Kidney (tissue), 14 donors: ENCODE data around the gene DUSP23. TPM values are rescaled to one million over a fixed set of nuclear protein-coding genes. Genes with fewer than 3 reads are reported as not detected.

Experiments
- DNase-seq, 5 donors: peaks; one replicate each; pipeline ENCODE4 v3.0.0-alpha.2; 2013 to 2020
- FAIRE-seq: peaks from 2 replicates; lab custom pipeline; 2012; peaks lifted over from hg19 to GRCh38; lab: Jason Lieb, UNC
- H3K27ac ChIP-seq, 2 donors: one replicate each; pipeline ENCODE4 v1.7.0; 2013; ENCODE audit warnings: low read depth in 2 of 2, low read length in 2 of 2, inconsistent platforms in 1 of 2
- H3K27me3 ChIP-seq: one replicate; pipeline ENCODE4 v1.7.1; 2013; ENCODE audit warnings: low read length, inconsistent platforms; ENCODE audit not compliant: control insufficient read depth, insufficient read depth
- H3K36me3 ChIP-seq, 3 donors: one replicate each; pipeline versions ENCODE4 v1.7.0 to v1.7.1; 2013; ENCODE audit warnings: low read length in 3 of 3, control low read depth in 1 of 3, inconsistent platforms in 1 of 3; ENCODE audit not compliant: insufficient read depth in 3 of 3, control insufficient read depth in 2 of 3
- H3K4me1 ChIP-seq, 3 donors: one replicate each; pipeline versions ENCODE4 v1.7.0 to v1.7.1; 2013; ENCODE audit warnings: low read length in 3 of 3, inconsistent platforms in 1 of 3, low read depth in 1 of 3; ENCODE audit not compliant: control insufficient read depth in 2 of 3, insufficient read depth in 2 of 3
- H3K4me3 ChIP-seq, 3 donors: one replicate each; pipeline versions ENCODE4 v1.7.0 to v1.8.1; 2013; ENCODE audit warnings: low read length in 3 of 3, control low read depth in 1 of 3, inconsistent platforms in 1 of 3
- H3K9ac ChIP-seq, 3 donors: one replicate each; pipeline versions ENCODE4 v1.7.0 to v1.7.1; 2013; ENCODE audit warnings: low read length in 3 of 3, control low read depth in 1 of 3, inconsistent platforms in 1 of 3
- H3K9me3 ChIP-seq, 3 donors: one replicate each; pipeline versions ENCODE4 v1.7.0 to v1.7.1; 2013; ENCODE audit warnings: low read length in 3 of 3, control low read depth in 1 of 3, inconsistent platforms in 1 of 3; ENCODE audit not compliant: control insufficient read depth in 2 of 3, insufficient read depth in 1 of 3
- intact Hi-C: fragments of 100-400 bp; cut with DNase I; formaldehyde crosslinking; loops from one replicate; pipeline ENCODE4 v1.11.1; 2022
- polyA plus RNA-seq: library from polyadenylated mRNA; stranded (reverse); fragments of 350-450 nt; fragmentation: Illumina TruSeq; extraction: RNeasy Lipid Tissue Mini Kit (QIAGEN cat#74804); gene quantifications from one replicate; pipeline ENCODE4 v1.2.3, GENCODE V29; 2014; ENCODE audit warnings: low read depth, low replicate concordance; ENCODE audit not compliant: insufficient read depth
- total RNA-seq: library from RNA; stranded (reverse); fragmentation: NEBNext Ultra II Directional; extraction: Animal tissue kit (Norgen Biotek cat#: 25700); gene quantifications from one replicate; pipeline ENCODE4 v1.2.1, GENCODE V29; 2021
- TF ChIP-seq, protein P1 (sequence below): IDR thresholded peaks from 3 replicates; pipeline ENCODE4 v1.5.1; 2012; ENCODE audit warnings: mild to moderate bottlenecking, moderate library complexity, borderline replicate concordance; ENCODE audit not compliant: insufficient read depth; ENCODE audit errors: extremely low read depth
- donor health status: control.
- donor health status: control.
- donor health status: control.
- donor health status: control.
- donor health status: control.
- donor health status: DM: yes; HTN: yes; CAD: no.
- donor health status: Normal renal cell carcinoma (clear cell type).

The DUSP23 gene
- total and polyA plus RNA-seq, 2 donors from 2014 or later = 128 to 327 TPM

DNA sequence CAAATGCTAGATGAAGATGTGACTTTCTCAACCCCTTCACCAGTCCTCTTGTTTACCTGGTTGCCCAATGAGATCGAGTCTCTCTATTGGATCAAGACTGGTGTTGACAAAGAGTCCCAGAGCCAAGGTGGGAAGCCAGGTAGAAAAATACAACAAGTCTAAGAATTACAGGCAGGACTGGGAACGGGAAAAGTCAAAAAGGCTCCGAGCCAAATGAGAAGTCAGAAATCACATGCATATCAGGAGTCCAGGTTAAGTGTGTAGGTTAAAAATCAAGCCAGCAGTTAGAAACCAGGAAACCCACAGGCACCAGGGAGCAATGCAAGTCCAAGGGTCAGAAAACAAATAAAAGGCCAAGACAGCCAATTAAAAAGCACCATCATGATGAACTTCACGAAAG is 27.4 kb upstream of the DUSP23 start:
- Histone ChIP-seq H3K9me3 (no peaks in the 10 kb centered on the region), H3K4me1 (peaks cover 0 to 9% (median 7%) of the 10 kb centered on the region in 3 donors), H3K27me3 (no peaks in the 10 kb centered on the region), H3K36me3 (no peaks in the 10 kb centered on the region), H3K27ac (peak overlapping the region; percentile 51 to 88), H3K4me3 (peak overlapping the region in 1 of 3 donors; percentile 10), H3K9ac (no peak overlapping the region)
- intact Hi-C loops = no loop called here
- peak in 2 of 5 donors; percentile 13 to 30 for DNase-seq
- FAIRE-seq = peak; percentile 61
- TF ChIP-seq, protein P1, sequence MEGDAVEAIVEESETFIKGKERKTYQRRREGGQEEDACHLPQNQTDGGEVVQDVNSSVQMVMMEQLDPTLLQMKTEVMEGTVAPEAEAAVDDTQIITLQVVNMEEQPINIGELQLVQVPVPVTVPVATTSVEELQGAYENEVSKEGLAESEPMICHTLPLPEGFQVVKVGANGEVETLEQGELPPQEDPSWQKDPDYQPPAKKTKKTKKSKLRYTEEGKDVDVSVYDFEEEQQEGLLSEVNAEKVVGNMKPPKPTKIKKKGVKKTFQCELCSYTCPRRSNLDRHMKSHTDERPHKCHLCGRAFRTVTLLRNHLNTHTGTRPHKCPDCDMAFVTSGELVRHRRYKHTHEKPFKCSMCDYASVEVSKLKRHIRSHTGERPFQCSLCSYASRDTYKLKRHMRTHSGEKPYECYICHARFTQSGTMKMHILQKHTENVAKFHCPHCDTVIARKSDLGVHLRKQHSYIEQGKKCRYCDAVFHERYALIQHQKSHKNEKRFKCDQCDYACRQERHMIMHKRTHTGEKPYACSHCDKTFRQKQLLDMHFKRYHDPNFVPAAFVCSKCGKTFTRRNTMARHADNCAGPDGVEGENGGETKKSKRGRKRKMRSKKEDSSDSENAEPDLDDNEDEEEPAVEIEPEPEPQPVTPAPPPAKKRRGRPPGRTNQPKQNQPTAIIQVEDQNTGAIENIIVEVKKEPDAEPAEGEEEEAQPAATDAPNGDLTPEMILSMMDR = no peak

- Histone ChIP-seq H3K9me3 (no peaks in the 10 kb centered on the region), H3K9ac (no peak overlapping the region), H3K36me3 (no peaks in the 10 kb centered on the region), H3K4me3 (no peak overlapping the region), H3K4me1 (peaks cover 0 to 9% (median 7%) of the 10 kb centered on the region in 3 donors), H3K27me3 (no peaks in the 10 kb centered on the region), H3K27ac (no peak overlapping the region)
- TF ChIP-seq, protein P1 = no peak
- intact Hi-C loops = no loop called here
- DNase-seq (no peak), FAIRE-seq (no peak)
Measured at GRCh38 chr1:159755451-159756007, 25.2 kb upstream of the DUSP23 start.

GRCh38 chr1:159756397-159756796 is 24.4 kb upstream of the DUSP23 start:
- no peak for FAIRE-seq
- H3K9me3 ChIP-seq = no peaks in the 10 kb centered on the region
- peaks cover 0 to 9% (median 4%) of the 10 kb centered on the region in 3 donors for H3K4me1 ChIP-seq
- no peaks in the 10 kb centered on the region for H3K27me3 ChIP-seq
- no peak overlapping the region for H3K9ac ChIP-seq
- DNase-seq = no peak
- H3K4me3 ChIP-seq = no peak overlapping the region
- H3K36me3 ChIP-seq = no peaks in the 10 kb centered on the region
- no peak overlapping the region for H3K27ac ChIP-seq
- intact Hi-C loops = no loop called here
- TF ChIP-seq, protein P1 = no peak

DNA sequence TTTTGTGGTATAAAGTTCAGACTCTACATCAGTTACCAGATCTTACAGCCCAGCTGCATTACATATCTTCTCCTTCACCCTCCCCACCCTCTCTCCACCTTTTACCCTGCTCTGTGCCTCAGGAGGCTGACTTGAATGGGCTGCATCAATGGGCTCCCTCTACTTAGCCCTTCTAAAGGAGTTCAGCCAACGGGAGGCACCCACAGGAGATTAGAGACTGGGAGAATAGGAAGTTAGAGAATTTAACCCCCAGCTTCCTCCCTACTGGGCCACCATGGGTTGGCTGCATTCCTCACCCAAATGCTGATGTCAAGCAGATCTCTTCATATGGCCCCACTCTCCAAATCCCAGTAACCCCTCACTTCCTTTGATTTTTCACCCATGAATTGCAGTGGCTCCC is 17.1 kb upstream of the DUSP23 start:
- FAIRE-seq (no peak), DNase-seq (no peak)
- H3K27me3 ChIP-seq = no peaks in the 10 kb centered on the region
- no peak overlapping the region for H3K4me3 ChIP-seq
- no peak overlapping the region for H3K9ac ChIP-seq
- TF ChIP-seq, protein P1 = no peak
- intact Hi-C loops = no loop called here
- H3K36me3 ChIP-seq = no peaks in the 10 kb centered on the region
- H3K4me1 ChIP-seq = no peaks in the 10 kb centered on the region
- H3K9me3 ChIP-seq = no peaks in the 10 kb centered on the region
- H3K27ac ChIP-seq = no peak overlapping the region
